ENCODE measurements around the gene SPOCD1.

SPOCD1 gene

DNA sequence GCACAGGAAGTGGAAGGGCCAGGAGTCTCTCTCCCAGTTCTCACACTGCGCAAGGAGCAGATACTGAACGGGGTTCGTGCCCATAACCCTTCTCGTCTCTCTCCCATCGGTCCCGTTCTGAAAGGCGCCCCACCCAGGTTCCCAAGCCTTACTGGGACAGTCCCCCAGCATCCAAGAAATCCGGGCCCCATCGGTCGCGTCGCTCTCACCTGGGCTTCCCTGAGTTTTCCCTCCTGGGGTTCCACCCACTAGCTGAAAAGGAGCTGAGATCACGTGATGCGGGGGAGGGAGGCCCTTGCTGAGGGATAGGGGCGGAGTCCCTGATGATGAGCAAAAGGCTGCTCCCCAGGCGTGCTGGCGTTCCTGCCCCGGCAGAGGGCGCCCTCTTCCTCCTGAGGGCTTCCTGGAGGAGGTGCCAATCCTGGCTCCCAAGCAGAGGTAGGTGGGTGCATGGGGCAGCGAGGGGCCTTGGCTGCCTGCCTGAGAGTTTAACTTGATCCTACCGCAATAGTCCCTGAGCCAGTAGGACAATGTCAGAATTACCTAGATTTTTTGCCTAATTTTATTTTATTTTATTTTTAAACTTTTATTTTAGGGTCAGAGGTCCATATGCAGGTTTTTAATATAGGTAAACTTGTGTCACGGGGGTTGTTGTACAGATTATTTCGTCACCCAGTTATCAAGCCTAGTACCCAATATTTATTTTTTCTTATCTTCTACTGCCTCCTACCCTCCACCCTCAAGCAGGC lies at the start of gene SPOCD1:
Gene SPOCD1 (minus strand): TSS at position 271 of the 749 bp plus-strand sequence. CDS start 689 bp downstream, outside the sequence.
- peak; percentile 84 for DNase-seq (ENCODE audit: low spot score)

- no peak for DNase-seq (ENCODE audit: low spot score)
These were observed 46.2 kb upstream of the SPOCD1 start for GRCh38 chr1:31862071-31862470.

DNA sequence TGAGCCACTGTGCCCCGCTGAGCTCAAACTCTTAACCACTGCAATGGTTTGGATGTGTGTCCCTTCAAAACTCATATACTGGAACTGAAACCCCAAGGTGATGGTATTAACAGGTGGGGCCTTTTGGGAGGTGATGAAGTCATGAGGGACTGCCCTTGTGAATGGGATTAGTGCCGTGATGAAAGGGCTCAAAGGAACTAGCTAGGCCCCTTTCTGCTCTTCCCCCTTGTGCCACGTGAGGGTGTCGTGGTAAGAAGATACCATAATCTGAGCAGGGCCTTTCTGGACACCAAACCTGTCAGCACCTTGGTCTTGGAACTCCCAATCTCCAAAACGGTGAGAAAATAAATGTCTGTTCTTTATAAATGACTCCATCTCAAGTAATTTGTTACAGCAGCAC lies 45.5 kb upstream of the SPOCD1 start:
- DNase-seq (ENCODE audit: low spot score): no peak

DNA sequence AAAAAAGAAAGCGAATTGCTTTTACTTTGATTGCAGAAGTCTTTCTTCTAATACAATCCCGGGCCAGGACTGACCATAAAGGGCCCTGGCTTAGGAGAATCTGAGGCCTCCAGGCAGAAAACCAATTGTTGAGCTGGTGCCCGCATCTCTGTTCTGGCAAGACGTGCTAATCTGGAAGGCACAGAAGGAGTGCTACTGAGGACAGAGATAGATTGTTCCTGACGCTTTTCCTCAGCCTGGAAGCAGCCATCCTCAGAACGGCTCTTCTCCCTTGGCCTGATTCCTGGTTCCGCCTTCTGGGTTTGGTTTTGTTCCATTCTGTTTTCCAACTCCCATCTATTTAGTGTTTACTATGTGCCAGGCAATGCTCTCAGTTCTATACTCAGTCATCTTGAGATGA lies 44.8 kb upstream of the SPOCD1 start:
- DNase-seq (ENCODE audit: low spot score): no peak

GRCh38 chr1:31859719-31860118 lies 43.9 kb upstream of the SPOCD1 start:
- DNase-seq (ENCODE audit: low spot score): no peak

GRCh38 chr1:31859044-31859443 lies 43.2 kb upstream of the SPOCD1 start:
- no peak for DNase-seq (ENCODE audit: low spot score)

DNA sequence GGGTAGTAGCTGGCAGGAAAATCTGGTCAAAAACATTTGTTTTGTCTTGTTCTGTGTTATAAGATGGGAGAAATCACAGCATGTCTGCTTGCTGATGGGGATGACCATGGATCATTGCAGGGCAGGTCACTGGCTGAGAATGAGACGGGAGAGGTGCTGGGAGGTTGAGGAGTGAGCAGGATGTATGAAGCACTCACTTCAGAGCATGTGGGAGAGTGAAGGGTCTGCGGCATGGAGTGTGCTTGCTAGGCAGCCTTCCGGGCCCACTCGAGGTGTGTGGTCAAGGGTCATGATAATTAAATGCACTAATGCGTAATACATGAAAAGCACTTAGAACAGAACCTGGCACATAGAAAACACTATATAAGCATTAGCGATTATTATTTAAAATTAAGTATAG lies 42.0 kb upstream of the SPOCD1 start:
- no peak for DNase-seq (ENCODE audit: low spot score)

- DNase-seq (ENCODE audit: low spot score): no peak
These were observed 40.3 kb upstream of the SPOCD1 start for GRCh38 chr1:31856140-31856539.

DNA sequence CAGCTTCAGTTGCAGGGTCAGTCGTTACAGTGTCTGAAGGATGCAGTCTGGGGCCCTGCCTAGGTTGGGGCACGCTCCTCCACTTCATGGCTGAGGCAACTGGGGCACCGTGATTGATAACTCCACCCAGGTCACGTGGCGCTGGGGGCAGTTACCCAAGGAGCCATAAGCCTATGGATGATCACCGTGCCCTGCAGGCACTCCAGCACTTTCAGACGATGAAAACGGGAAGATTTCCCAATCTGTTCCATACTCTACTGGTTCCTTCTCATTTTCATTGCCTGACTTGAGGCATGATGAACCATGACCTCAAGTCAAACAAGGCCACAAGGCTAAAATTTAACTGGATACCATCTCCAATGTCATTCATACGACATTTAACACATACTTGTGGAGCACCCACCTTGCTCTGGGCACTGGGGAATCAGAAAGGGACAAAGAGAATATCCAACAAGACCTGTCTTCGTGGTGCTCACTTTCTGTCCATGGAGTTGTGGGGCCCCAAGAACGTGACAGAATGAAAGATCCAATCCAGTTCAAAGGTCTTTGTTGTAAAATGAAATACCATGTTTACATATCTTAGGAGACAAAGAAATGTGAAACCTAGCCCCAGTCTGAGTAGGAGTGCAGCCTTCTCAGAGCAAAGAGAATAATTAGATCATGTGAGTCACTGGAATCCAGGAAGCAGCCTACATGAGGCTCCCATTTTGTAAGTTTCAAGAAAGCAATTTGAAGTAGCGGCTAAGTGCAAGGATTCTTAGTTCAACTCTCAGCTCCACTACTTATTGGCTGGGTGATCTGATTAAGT lies 39.4 kb upstream of the SPOCD1 start:
- DNase-seq (ENCODE audit: low spot score): no peak

GRCh38 chr1:31849653-31850052 lies 33.8 kb upstream of the SPOCD1 start:
- DNase-seq (ENCODE audit: low spot score): no peak

GRCh38 chr1:31848381-31848897 lies 32.6 kb upstream of the SPOCD1 start:
- peak; percentile 56 for DNase-seq (ENCODE audit: low spot score)

DNA sequence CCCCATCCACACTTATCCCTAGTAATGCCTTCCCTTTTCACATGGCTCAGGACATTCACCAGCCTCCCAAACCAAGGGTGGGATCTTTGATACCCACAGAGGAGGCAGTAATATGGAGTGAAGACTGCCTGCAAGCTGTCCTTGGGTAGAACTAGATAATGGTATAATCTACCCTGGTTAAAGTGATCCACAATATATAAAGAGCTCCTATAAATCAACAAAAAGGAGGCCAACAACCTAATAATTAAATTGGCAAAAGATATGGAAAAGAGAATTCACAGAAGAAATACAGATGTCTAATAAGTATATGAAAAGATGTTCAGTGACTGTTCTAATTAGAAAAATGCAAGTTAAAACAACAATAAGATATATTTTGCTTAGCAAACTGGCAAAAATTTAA lies 30.7 kb upstream of the SPOCD1 start:
- no peak for DNase-seq (ENCODE audit: low spot score)

DNA sequence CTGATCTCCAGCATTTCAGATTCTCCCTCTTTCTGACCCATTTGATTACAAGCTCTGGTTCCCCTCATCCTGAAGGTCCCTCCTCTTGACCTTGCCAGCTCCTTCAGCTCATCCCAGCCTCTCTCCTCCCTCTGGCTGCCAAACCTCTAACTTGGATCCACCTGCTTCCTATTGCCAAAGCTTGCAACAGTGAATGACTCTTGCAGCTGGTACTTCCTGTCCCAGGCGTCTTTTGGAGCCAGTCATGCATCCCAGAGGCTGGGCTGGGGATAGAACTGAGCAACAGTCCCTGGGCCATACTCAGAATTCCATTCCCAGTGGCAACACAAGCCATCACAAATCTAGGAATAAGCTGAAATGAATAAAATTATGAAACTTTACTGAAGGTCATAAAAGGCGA lies 27.7 kb upstream of the SPOCD1 start:
- no peak for DNase-seq (ENCODE audit: low spot score)

GRCh38 chr1:31839662-31840343 lies 24.0 kb upstream of the SPOCD1 start:
- DNase-seq (ENCODE audit: low spot score): no peak

DNA sequence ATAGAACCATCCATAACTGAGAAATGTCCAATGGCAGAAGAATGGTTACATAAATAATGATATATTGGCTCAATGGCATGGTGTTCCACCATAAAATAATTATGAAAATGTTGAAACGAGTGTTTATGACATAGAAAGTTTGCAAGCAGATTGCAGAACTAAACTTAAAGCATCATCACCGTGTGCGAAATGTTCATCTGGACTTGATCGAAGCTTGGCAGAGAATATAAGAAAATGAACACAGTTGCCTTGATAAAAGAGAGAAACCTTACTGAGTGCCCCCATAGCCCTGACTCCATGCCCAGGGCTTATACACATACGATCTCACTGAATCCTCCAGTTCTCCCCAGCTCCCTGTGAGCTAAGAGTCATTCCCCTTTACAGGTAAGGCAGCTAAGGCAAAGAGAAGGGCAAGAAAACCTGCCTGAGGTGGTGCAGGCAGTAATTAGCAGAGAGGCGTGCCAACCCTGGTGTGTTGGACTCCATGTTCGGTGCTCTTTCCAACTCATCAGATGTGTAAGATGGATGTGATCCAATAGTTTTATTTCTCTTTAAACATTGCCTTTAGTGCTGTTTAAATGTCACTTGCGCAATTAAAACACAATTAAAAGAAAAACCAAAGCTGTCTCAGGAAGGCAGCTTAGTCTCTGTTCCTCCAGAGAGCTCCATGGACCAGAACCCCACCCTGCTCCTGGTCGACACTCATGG lies 21.8 kb upstream of the SPOCD1 start:
- no peak for DNase-seq (ENCODE audit: low spot score)

GRCh38 chr1:31836638-31837037 lies 20.8 kb upstream of the SPOCD1 start:
- no peak for DNase-seq (ENCODE audit: low spot score)

GRCh38 chr1:31835415-31835814 lies 19.6 kb upstream of the SPOCD1 start:
- DNase-seq (ENCODE audit: low spot score): no peak

GRCh38 chr1:31834501-31834900 lies 18.7 kb upstream of the SPOCD1 start:
- DNase-seq (ENCODE audit: low spot score): peak; percentile 19

DNA sequence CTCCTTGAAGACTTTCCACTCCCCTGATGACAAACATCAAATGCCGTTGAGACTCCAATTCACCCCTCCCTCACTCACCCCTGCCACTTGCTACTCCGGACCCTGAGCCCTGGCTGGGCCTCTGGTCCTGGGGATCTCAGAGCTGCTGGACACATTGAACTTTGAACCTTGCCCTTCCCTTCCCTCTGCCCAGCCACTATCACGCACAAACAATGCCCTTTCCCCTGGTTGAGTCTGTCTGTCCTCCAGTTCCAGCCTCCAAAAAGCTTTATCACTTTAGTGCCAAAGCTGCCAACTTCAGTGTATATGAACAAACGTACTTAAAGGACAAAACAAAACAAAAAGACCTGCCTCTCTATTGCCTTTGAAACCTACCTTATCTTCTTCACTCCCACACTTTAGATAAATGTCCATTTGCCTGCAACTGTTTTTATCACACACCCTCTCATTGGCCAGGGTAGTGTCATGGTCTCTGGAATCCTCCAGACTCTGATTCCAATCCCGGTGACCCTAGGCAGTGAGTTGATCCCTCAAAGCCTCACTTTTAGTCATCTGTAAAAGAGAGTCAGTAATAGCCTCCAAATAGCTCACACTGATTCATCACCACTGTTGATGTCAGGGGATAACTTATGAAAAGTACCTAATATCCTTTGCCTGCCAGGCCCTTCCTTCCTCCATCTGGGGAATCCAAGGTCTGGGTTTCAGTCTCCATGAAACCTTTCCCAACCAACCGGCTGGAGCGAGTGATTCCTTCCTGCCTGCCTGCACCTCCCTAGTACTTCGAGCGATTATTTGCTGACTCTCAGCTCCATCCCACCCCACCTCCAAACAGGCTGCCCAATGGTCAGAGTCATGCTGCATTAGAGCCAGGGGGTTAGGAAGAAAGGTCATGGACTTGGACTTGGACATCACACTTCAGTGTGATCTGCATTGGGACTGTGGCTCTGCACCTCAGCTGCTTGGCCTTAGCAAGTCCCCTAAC lies 15.9 kb upstream of the SPOCD1 start:
- DNase-seq (ENCODE audit: low spot score): no peak

- no peak for DNase-seq (ENCODE audit: low spot score)
These were observed 14.7 kb upstream of the SPOCD1 start for GRCh38 chr1:31830511-31830910.

- DNase-seq (ENCODE audit: low spot score): no peak
These were observed 14.2 kb upstream of the SPOCD1 start for GRCh38 chr1:31830065-31830464.

All from CD4-positive, alpha-beta T cell treated with Interleukin-2 at 100 ng/mL for 4 hours (primary cell).